ENCODE results near the gene MAMDC2. TPM values are rescaled to one million over a fixed set of nuclear protein-coding genes. Genes with fewer than 3 reads are reported as not detected.

Gene MAMDC2
- total RNA-seq, 6 experiments from 2014 or later, result 0.22 to 1.6 (median 0.37) TPM; not detected in 1

DNA sequence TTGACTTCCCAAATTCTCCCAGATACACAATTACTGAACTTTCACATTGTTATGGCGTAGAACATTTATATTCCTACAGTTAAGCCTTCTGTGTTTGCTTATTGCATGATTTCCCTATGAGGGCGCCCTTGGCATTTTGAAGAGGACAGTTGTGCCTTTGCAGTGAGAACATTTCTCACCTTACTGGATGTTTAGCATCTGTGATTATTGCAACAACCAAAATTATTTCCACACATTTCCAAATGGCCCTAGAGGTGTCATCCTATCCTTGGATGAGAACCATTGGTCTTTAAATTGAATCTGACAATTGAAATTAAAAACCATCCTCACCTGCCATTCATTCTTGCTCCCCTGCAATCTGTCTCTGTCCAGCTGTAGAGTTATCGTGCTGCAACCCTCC is 104.0 kb downstream of the MAMDC2 start:
- ATAC-seq, result no peak
- WGBS (ENCODE audit: insufficient coverage, low coverage, low lambda C conversion rate, missing lambda C conversion rate), result 84% methylated on average over 3 of the region's 3 CpGs
- H3K4me1 ChIP-seq, result no peaks in the 10 kb centered on the region
- intact Hi-C loops (cut with DNase I), result no loop called here
- H3K9me3 ChIP-seq, result no peaks in the 10 kb centered on the region
- no peak overlapping the region for H3K27ac ChIP-seq
- TF ChIP-seq, protein P1, sequence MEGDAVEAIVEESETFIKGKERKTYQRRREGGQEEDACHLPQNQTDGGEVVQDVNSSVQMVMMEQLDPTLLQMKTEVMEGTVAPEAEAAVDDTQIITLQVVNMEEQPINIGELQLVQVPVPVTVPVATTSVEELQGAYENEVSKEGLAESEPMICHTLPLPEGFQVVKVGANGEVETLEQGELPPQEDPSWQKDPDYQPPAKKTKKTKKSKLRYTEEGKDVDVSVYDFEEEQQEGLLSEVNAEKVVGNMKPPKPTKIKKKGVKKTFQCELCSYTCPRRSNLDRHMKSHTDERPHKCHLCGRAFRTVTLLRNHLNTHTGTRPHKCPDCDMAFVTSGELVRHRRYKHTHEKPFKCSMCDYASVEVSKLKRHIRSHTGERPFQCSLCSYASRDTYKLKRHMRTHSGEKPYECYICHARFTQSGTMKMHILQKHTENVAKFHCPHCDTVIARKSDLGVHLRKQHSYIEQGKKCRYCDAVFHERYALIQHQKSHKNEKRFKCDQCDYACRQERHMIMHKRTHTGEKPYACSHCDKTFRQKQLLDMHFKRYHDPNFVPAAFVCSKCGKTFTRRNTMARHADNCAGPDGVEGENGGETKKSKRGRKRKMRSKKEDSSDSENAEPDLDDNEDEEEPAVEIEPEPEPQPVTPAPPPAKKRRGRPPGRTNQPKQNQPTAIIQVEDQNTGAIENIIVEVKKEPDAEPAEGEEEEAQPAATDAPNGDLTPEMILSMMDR (IDR thresholded peaks at IDR 0.05), result no peak
- no peak for TF ChIP-seq POLR2A (IDR thresholded peaks at IDR 0.05)
- H3K36me3 ChIP-seq, result no peaks in the 10 kb centered on the region
- no peaks in the 10 kb centered on the region for H3K27me3 ChIP-seq
- H3K4me3 ChIP-seq, result no peak overlapping the region
- DNase-seq, result no peak

DNA sequence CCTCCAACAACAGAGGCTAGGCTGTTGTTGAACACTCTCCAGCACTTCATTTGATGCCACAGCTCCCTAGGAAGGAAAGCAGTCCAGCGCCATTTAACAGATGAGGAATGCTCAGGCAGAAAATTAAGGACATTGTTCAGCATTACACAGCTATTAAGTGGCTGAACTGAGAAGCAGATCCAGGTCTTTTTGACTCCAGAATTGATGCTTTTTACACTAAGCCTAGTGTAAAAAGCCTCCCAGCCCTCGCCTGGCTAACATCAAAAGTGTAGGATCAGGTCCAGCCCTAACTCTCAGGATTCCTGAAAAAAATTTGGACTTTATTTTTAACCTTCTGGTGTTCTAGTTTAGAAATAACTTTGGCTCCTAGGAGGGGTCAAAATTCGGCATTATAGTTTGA is 108.7 kb downstream of the MAMDC2 start:
- no peak for TF ChIP-seq POLR2A (IDR thresholded peaks at IDR 0.05)
- Histone ChIP-seq H3K4me3 (no peak overlapping the region), H3K9me3 (no peaks in the 10 kb centered on the region), H3K27ac (no peak overlapping the region), H3K36me3 (no peaks in the 10 kb centered on the region), H3K4me1 (no peaks in the 10 kb centered on the region), H3K27me3 (no peaks in the 10 kb centered on the region)
- 37% methylated on average over 2 of the region's 3 CpGs for WGBS (ENCODE audit: insufficient coverage, low coverage, low lambda C conversion rate, missing lambda C conversion rate)
- intact Hi-C loops (cut with DNase I), result no loop called here
- no peak for DNase-seq
- no peak for ATAC-seq

DNA sequence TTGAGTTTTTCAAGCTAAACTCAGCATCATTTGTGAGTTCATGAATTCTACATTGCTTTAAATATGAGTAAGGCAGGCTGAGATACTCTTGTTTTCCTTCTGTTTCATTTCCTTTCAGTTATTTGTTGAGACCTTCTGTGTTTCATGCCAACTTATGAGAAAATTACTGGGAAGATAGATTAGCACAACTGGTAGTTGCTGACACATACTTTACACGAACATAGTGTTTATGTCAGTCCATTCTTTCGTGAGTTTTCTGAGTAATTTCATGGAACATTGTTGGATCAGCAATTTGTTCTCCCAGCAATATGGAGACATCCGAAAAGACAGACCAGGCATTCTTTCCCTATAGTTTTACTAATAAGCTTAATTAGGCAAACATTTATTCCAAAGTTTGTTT is 113.1 kb downstream of the MAMDC2 start:
- intact Hi-C loops (cut with DNase I), result no loop called here
- no peaks in the 10 kb centered on the region for H3K36me3 ChIP-seq
- no peaks in the 10 kb centered on the region for H3K27me3 ChIP-seq
- H3K4me3 ChIP-seq, result no peak overlapping the region
- TF ChIP-seq POLR2A (IDR thresholded peaks at IDR 0.05), result no peak
- TF ChIP-seq, protein P1 (IDR thresholded peaks at IDR 0.05), result no peak
- no peak for ATAC-seq
- H3K9me3 ChIP-seq, result no peaks in the 10 kb centered on the region
- no peaks in the 10 kb centered on the region for H3K4me1 ChIP-seq
- DNase-seq, result no peak
- WGBS (ENCODE audit: insufficient coverage, low coverage, low lambda C conversion rate, missing lambda C conversion rate), result 72% methylated on average over 3 of the region's 3 CpGs
- no peak overlapping the region for H3K27ac ChIP-seq

DNA sequence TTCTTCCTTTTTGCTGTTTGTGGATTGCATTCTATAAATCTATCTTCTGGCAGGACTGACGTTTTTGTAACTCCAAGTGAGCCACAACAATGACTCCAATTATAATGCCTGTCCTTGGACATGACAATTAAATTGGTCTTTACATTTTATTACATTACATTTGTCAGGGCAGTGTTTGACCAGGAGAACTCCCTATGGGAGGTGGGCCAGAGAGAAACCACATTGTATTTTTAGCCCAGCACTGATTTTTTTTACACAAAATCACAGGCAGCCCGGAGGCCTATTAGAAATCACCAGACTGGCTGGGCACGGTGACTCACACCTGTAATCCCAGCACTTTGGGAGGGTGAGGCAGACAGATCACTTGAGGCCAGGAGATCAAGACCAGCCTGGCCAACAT is 116.0 kb downstream of the MAMDC2 start:
- Histone ChIP-seq H3K27ac (no peak overlapping the region), H3K9me3 (no peaks in the 10 kb centered on the region), H3K36me3 (no peaks in the 10 kb centered on the region), H3K4me3 (no peak overlapping the region), H3K4me1 (no peaks in the 10 kb centered on the region), H3K27me3 (no peaks in the 10 kb centered on the region)
- intact Hi-C loops (cut with DNase I), result no loop called here
- DNase-seq, result no peak
- no peak for ATAC-seq
- WGBS (ENCODE audit: insufficient coverage, low coverage, low lambda C conversion rate, missing lambda C conversion rate), result 80% methylated on average over 2 of the region's 3 CpGs
- no peak for TF ChIP-seq POLR2A (IDR thresholded peaks at IDR 0.05)
- TF ChIP-seq, protein P1 (IDR thresholded peaks at IDR 0.05), result no peak

DNA sequence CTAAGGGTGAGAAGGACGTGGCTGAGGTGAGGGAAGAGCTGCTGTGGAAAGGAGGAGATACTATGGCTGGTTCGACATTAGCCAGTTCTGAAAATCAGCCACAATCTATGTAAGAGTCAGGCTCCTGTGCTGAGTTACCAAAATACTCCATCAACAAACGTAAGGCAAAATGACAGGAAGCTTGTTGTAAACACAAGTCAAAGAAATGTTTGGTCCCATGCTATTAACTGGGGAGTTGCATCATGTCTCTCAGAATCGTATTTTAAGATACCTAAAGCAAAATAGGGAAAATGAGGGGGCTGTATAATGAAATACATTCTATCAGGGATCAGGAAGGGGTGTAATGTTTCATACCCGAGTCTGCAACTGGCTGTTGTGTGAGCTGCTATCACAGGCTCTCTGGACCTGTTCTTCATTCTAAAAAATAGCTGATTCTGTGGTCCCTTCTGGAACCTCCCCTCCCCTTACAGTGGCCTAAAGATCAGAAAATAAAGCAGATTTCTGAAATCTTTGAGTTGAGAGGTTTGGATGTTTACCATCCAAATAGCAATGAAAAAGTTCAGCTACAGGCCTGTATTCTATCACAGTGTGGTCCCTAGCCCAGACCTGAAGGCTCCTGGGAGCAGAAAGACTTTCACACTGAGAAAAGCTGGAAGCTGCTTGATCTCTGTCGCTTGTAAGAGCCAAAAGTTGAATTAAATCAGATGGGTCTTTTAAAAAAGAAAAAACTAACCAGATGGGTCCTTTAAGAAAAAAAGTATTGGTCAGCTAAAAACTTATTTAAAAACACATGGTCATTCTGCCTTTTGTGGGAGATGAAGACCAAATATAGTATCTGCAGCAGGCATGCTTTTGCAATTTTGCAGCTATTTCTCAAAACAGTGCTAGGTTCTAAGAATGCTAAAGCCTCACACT is 117.3 kb downstream of the MAMDC2 start:
- intact Hi-C loops (cut with DNase I), result no loop called here
- DNase-seq (no peak), ATAC-seq (no peak)
- Histone ChIP-seq H3K4me3 (no peak overlapping the region), H3K9me3 (no peaks in the 10 kb centered on the region), H3K27ac (no peak overlapping the region), H3K27me3 (no peaks in the 10 kb centered on the region), H3K36me3 (no peaks in the 10 kb centered on the region), H3K4me1 (no peaks in the 10 kb centered on the region)
- TF ChIP-seq, protein P1 (IDR thresholded peaks at IDR 0.05), result no peak
- TF ChIP-seq POLR2A (IDR thresholded peaks at IDR 0.05), result no peak
- 70% methylated on average over 6 of the region's 6 CpGs for WGBS (ENCODE audit: insufficient coverage, low coverage, low lambda C conversion rate, missing lambda C conversion rate)
